22Rv1 (cell line): ENCODE data around the gene CUL9.

Experiments
- ZFX ChIP-seq: fragments of 450-650 bp; IDR thresholded peaks from 2 replicates; pipeline ENCODE4 v1.6.1; 2017; ENCODE audit warnings: antibody characterized with exemption, borderline replicate concordance
- TF ChIP-seq, protein P1 (sequence below): fragments of 450-650 bp; IDR thresholded peaks from 2 replicates; pipeline ENCODE4 v1.5.1; 2017; ENCODE audit warnings: mild to moderate bottlenecking

- TF ChIP-seq, protein P1, sequence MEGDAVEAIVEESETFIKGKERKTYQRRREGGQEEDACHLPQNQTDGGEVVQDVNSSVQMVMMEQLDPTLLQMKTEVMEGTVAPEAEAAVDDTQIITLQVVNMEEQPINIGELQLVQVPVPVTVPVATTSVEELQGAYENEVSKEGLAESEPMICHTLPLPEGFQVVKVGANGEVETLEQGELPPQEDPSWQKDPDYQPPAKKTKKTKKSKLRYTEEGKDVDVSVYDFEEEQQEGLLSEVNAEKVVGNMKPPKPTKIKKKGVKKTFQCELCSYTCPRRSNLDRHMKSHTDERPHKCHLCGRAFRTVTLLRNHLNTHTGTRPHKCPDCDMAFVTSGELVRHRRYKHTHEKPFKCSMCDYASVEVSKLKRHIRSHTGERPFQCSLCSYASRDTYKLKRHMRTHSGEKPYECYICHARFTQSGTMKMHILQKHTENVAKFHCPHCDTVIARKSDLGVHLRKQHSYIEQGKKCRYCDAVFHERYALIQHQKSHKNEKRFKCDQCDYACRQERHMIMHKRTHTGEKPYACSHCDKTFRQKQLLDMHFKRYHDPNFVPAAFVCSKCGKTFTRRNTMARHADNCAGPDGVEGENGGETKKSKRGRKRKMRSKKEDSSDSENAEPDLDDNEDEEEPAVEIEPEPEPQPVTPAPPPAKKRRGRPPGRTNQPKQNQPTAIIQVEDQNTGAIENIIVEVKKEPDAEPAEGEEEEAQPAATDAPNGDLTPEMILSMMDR, result no peak
- no peak for TF ChIP-seq ZFX
Measured at GRCh38 chr6:43207286-43207685, 25.3 kb downstream of the CUL9 start.
